Measurements from ENCODE around the gene ST6GALNAC4. TPM values are rescaled to one million over a fixed set of nuclear protein-coding genes. Genes with fewer than 3 reads are reported as not detected.

ST6GALNAC4 gene
- total and polyA plus RNA-seq, 9 of the 15 experiments (the other 6 are each of a cell fraction or from before 2014, with no cell fraction given), result 2.6 to 43.1 (median 15.4) TPM

GRCh38 chr9:127915325-127915752, 1.5 kb downstream of the ST6GALNAC4 start (continued):
- TF ChIP-seq ZNF124 (CRISPR knock-in tag; IDR thresholded peaks at IDR 0.05) (no peak), NR2F6 (CRISPR knock-in tag; IDR thresholded peaks at IDR 0.05) (no peak), ARNT (IDR thresholded peaks at IDR 0.05) (no peak)
- TF ChIP-seq, protein P1, sequence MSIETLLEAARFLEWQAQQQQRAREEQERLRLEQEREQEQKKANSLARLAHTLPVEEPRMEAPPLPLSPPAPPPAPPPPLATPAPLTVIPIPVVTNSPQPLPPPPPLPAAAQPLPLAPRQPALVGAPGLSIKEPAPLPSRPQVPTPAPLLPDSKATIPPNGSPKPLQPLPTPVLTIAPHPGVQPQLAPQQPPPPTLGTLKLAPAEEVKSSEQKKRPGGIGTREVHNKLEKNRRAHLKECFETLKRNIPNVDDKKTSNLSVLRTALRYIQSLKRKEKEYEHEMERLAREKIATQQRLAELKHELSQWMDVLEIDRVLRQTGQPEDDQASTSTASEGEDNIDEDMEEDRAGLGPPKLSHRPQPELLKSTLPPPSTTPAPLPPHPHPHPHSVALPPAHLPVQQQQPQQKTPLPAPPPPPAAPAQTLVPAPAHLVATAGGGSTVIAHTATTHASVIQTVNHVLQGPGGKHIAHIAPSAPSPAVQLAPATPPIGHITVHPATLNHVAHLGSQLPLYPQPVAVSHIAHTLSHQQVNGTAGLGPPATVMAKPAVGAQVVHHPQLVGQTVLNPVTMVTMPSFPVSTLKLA (conservative IDR thresholded peaks at IDR 0.05), result 0 out of 4 replicates have a peak, but pooled peaks of 1 of the 2 experiments have one; percentile 28
- TF ChIP-seq, protein P2, sequence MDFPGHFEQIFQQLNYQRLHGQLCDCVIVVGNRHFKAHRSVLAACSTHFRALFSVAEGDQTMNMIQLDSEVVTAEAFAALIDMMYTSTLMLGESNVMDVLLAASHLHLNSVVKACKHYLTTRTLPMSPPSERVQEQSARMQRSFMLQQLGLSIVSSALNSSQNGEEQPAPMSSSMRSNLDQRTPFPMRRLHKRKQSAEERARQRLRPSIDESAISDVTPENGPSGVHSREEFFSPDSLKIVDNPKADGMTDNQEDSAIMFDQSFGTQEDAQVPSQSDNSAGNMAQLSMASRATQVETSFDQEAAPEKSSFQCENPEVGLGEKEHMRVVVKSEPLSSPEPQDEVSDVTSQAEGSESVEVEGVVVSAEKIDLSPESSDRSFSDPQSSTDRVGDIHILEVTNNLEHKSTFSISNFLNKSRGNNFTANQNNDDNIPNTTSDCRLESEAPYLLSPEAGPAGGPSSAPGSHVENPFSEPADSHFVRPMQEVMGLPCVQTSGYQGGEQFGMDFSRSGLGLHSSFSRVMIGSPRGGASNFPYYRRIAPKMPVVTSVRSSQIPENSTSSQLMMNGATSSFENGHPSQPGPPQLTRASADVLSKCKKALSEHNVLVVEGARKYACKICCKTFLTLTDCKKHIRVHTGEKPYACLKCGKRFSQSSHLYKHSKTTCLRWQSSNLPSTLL (IDR thresholded peaks at IDR 0.05), result no peak

GRCh38 chr9:127913682-127914081, 3.2 kb downstream of the ST6GALNAC4 start:
- DNase-seq (ENCODE audit: extremely low read depth in 1 of 4, low spot score in 3 of 4), result no peak
- Histone ChIP-seq H3K27me3 (ENCODE audit: control insufficient read depth in 2 of 2, insufficient read depth in 2 of 2, low read length in 2 of 2) (no peaks in the 10 kb centered on the region), H3K27ac (ENCODE audit: extremely low read depth, low read depth, low read length) (no peak overlapping the region), H3K36me3 (ENCODE audit: control insufficient read depth, insufficient read depth, low read length) (peaks cover 49% of the 10 kb centered on the region; the same call in 2 of the 3 replicates), H3K79me2 (ENCODE audit: control insufficient read depth, insufficient read depth, low read length) (peaks cover 17% of the 10 kb centered on the region), H3K9me3 (replicated peaks; ENCODE audit: control insufficient read depth, insufficient read depth, low read depth, low read length) (no peaks in the 10 kb centered on the region), H4K20me1 (replicated peaks; ENCODE audit: control insufficient read depth, insufficient read depth, low read length) (no peaks in the 10 kb centered on the region), H3K4me2 (ENCODE audit: insufficient read depth, low read length) (no peak overlapping the region), H3K4me1 (replicated peaks in 1 of 2; ENCODE audit: control insufficient read depth in 2 of 2, insufficient read depth in 2 of 2, low read length in 2 of 2) (peaks cover 38 to 68% of the 10 kb centered on the region in 2 experiments), H3K9me1 (ENCODE audit: control insufficient read depth, insufficient read depth, low read length) (no peaks in the 10 kb centered on the region), H3K4me3 (no peak overlapping the region), H2AFZ (ENCODE audit: low read depth, low read length) (no peak overlapping the region), H3K9ac (ENCODE audit: insufficient read depth in 1 of 2, low read depth in 2 of 2, low read length in 2 of 2) (no peak overlapping the region)
- ATAC-seq, result no peak
- TF ChIP-seq ZNF76 (CRISPR knock-in tag; IDR thresholded peaks at IDR 0.05; ENCODE audit: borderline replicate concordance) (no peak), ZNF586 (CRISPR knock-in tag; conservative IDR thresholded peaks at IDR 0.05) (no peak), TAF15 (IDR thresholded peaks at IDR 0.05; ENCODE audit: low read depth, low read length) (no peak), HMG20B (CRISPR knock-in tag; IDR thresholded peaks at IDR 0.05) (no peak), HNRNPLL (IDR thresholded peaks at IDR 0.05; ENCODE audit: low read depth, low read length, poor library complexity, severe bottlenecking) (no peak), RBM25 (IDR thresholded peaks at IDR 0.05; ENCODE audit: low read depth, low read length, severe bottlenecking) (no peak)
- in situ Hi-C loops (cut with MboI) (loop anchor here (5.0 to 25.0 kb wide), 2 partner anchors 36 to 976 kb away; partner anchors contain the start of gene AK1), intact Hi-C loops (cut with micrococcal nuclease) (loop anchor here (10.0 kb wide), 1 partner anchor 409 kb away; no protein-coding TSS in a partner anchor)
- ChIA-PET POLR2A (interaction anchor here (1.0 kb wide), 1 partner anchor 179 kb away, joined by 5 read pairs; no protein-coding TSS in a partner anchor), CTCF (ENCODE audit: low intra/inter-chr PET ratio) (no interaction called here)
- WGBS (ENCODE audit: insufficient coverage, low coverage, missing lambda C conversion rate), result 93% methylated on average over 10 of the region's 11 CpGs
- FAIRE-seq, result no peak
- no TSS peak for BruUV-seq (replicated peaks)
